ENCODE results near the gene HHAT. TPM values are rescaled to one million over a fixed set of nuclear protein-coding genes. Genes with fewer than 3 reads are reported as not detected.

The HHAT gene
- total and polyA plus RNA-seq, 9 of the 15 experiments (the other 6 are each of a cell fraction or from before 2014, with no cell fraction given), result 0.07 to 0.16 (median 0.13) TPM; not detected in 1

GRCh38 chr1:210373878-210374599 is 45.3 kb downstream of the HHAT start (continued):
- TF ChIP-seq HCFC1 (IDR thresholded peaks at IDR 0.05; ENCODE audit: low read depth, low read length), result no peak
- no peak for TF ChIP-seq SNIP1 (IDR thresholded peaks at IDR 0.05; ENCODE audit: low read depth)
- TF ChIP-seq SLC30A9 (CRISPR knock-in tag; IDR thresholded peaks at IDR 0.05), result no peak
- no peak for TF ChIP-seq BRD4 (IDR thresholded peaks at IDR 0.05)
- peak; percentile 34; the same call in 1 of the 2 replicates for TF ChIP-seq ZNF592 (IDR thresholded peaks at IDR 0.05)
- no peak for TF ChIP-seq DIDO1 (tag; IDR thresholded peaks at IDR 0.05; ENCODE audit: low read depth)
- TF ChIP-seq KLF16 (IDR thresholded peaks at IDR 0.05), result no peak
- no peak for TF ChIP-seq ZNF584 (CRISPR knock-in tag; IDR thresholded peaks at IDR 0.05; ENCODE audit: low read depth)
- no peak for TF ChIP-seq KAT8 (IDR thresholded peaks at IDR 0.05; ENCODE audit: low read depth)
- no peak for TF ChIP-seq DACH1 (IDR thresholded peaks at IDR 0.05; ENCODE audit: partially characterized antibody)
- no peak for TF ChIP-seq TCF7L2 (IDR thresholded peaks at IDR 0.05; ENCODE audit: low read depth, low read length)
- TF ChIP-seq ZBTB34 (CRISPR knock-in tag; IDR thresholded peaks at IDR 0.05), result no peak
- no peak for TF ChIP-seq FOXJ2 (tag; IDR thresholded peaks at IDR 0.05)
- TF ChIP-seq RB1 (IDR thresholded peaks at IDR 0.05; ENCODE audit: low read depth), result 0 out of 2 replicates have a peak, but pooled peaks have one; percentile 24
- TF ChIP-seq TSC22D4 (tag; IDR thresholded peaks at IDR 0.05), result no peak
- no peak for TF ChIP-seq ZBTB26 (CRISPR knock-in tag; IDR thresholded peaks at IDR 0.05)
- TF ChIP-seq HMGN3 (IDR thresholded peaks at IDR 0.05; ENCODE audit: borderline replicate concordance, extremely low read depth, insufficient read length, low read depth, low read length), result no peak
- no peak for TF ChIP-seq ZBTB17 (CRISPR knock-in tag; IDR thresholded peaks at IDR 0.05)
- TF ChIP-seq NUFIP1 (IDR thresholded peaks at IDR 0.05; ENCODE audit: partially characterized antibody), result no peak
- TF ChIP-seq PHF21A (IDR thresholded peaks at IDR 0.05; ENCODE audit: borderline replicate concordance, low read depth), result no peak
- no peak for TF ChIP-seq ZNF282 (CRISPR knock-in tag; IDR thresholded peaks at IDR 0.05)
- no peak for TF ChIP-seq TFE3 (CRISPR knock-in tag; IDR thresholded peaks at IDR 0.05)
